Measurements from ENCODE around the gene LY6G5B. TPM values are rescaled to one million over a fixed set of nuclear protein-coding genes. Genes with fewer than 3 reads are reported as not detected.
"Not testable (repeated sequence)": the region's sequence is repeated elsewhere in the genome, so short reads cannot be mapped to it uniquely, and the experiment has no call there.

The LY6G5B gene
- total RNA-seq, 1 experiment from 2014 or later, result 3.6 TPM

DNA sequence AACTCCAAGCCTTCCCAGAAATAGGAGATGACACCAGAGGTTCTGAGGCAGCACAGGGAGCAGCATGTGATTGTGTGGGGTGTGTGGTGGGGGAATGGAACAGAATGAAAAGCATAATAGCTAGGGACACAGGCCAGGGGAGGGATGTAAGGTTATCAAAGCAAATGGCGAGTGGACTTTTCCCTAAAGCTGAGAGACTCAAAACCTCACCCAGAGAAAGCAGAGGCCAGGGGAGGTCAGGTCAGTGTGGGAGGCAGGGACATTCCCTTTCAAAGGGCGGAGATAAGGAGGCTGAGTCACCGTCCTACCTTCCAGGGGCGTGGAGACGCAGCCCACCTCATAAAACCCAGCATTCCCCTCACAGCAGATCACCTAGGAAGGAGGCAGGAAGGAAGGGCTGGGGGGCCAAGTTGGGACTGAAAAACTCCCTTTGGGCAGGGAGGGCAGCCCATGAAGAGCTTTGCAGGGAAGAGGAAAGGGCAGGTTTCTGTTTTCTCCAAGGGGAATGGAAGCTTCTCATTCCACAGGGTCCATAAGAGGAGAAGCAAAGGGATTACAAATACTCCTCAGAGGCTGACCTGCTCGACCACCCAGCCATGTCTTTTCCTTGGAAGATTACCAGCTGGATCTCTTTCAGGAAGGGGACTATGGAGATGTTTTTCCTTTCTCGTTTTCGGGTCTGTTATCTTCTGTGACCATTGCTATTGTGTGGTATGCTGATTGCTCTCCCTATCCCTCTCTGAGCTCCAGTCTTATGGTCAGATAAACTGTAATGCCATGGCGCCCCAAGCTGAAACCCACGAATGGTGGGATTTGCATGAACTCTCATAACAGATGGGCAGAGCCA, 20.7 kb downstream of the LY6G5B start:
- DNase-seq (ENCODE audit: low spot score), result peak; percentile 39

DNA sequence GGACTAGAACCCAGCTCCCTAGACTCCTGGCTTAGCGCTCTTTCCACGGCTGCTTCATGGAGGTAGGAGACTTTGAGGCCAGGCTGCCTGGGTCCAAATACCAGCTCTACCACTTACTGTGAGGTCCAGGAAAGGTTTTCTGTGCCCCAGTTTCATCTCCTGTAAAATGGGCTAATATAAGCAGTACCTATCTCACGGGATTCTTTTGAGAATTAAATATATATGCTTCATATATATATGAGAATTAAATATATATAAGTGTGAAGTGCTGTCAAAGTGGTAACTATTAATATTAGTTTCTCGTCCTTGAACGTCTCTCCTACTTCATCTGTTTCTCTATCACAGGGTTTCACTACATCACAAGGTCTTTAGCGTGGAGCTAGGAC, 21.3 kb downstream of the LY6G5B start:
- DNase-seq (ENCODE audit: low spot score), result no peak

DNA sequence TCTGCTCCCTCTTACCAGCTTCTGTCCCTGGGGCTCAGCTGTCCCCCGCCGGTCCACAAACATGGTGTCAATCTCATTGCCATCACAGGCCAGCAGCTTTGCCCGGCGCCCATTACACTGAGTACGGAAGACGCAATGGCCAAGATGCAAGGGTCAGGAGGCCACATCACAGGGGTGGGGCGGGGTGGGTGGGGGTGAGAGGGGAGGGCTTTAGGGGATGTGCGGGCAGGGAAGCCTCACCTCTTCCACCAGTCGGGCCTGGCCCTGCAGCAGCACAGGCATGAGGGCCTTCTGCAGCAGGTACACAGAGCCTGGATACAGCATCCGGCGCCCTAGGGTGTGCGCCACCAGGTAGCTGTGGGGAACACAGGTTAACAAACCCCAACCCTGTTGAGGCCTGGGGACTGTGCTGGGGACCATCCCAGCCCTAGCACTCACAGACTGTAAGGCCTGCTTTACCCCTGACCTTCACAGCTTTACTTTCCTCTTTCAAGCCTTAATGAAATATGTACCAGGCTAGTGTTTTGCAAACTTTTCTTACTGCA, 21.9 kb downstream of the LY6G5B start:
- no peak for DNase-seq (ENCODE audit: low spot score)

DNA sequence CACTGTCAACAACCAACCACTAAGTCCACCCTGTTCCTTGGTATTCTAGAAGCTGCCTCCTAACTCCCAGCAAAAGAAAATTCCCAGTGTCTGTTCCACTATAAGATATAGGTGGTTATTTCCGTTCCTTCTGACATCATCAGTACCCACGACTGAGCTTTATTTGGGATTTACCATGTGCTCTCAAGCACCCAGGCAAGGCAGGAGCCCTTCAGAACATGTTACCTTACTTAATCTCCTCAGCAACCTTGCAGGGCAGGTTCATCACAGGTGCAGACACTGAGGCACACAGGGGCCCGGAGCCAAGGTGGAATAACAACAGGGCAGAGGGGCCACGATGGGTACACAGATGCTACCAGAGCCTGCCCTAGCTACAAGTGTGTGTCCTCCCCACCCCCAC, 22.6 kb downstream of the LY6G5B start:
- no peak for DNase-seq (ENCODE audit: low spot score)

DNA sequence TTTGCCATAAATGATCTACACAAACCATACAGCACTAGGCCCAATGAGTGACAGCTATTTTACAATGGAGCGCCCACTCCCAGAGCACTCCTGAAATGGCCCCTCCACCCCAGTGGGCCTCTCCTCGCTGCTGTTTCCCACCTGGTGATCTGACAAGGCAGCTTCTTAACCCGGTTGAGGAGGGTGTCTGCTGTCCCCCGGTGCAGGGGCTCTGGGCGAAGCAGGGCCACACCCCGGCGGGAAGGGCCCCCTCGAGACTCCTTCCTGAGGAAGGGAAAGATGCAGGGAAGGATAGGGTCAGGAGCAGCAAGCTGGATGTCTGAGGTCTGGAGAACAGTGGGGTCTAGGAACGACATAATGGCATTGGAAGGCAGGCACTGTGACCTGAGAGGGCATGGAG, 23.1 kb downstream of the LY6G5B start:
- DNase-seq (ENCODE audit: low spot score), result no peak

DNA sequence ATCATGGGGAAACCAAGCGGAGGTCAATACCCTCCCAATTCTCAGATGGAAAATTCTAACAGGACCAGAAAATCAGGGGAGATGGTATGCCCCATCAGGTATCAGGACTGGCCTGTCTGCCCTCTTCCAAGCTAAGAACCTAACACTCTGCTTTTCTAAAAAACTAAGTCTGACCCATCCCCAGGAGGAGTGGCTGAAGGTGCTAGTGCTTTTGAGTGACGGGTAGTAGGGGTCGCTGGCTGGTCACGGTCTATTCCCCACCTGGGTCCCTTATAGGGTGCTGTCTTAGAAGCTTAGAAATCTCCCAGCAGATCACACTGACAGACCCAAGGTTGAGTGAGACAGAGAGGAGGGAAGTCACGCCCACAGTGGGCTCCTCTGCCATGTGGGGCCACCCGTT, 23.8 kb downstream of the LY6G5B start:
- no peak for DNase-seq (ENCODE audit: low spot score)

DNA sequence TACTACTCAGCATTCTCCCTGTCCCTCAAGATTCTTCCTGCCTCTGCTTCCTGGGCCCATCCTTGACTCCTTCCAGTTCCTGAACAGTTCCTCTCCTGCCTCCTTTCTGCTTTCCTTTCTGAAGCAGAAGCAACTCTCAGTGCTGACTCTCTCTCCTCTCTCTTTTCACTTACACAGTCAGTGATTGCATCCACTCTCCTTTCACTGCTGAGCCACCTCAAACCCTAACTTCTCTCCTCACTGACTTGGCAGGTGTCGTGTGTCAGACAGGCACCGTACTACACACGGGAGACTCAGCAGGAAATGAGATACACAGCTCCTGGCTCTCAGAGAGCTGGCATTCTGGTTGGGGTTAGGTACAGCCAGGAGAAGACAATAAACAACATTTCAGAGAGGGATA, 27.8 kb downstream of the LY6G5B start:
- DNase-seq (ENCODE audit: low spot score), result no peak

DNA sequence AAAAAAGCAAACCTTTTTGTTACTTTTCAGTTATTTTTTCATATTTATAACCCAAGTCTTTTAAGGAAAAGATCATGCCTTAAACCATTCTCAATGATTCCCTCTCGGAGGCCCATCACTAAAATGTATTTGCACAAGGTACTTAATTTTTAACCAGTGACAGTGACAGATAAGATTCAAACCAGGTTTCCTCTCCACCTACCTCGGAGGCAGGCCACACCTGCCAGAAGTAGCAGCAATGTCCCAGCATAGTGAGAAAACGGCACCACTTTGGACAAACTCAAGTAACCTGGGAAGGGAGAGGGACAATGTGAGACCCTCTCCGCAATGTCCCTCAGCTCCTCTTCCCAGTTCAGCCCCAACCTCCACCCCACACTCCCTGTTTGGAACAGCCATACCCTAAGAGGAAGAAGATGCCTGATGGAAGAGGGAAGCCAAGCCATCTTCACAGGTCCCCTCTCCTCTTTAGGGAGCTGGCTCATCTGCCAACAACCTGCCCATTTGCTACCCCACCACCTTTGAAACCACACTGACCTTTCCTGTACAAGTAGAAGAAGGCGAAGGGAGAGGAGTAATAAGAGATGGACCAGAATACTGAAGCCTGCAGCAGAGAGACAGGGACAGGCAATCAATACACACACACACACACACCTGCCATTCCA, 31.1 kb downstream of the LY6G5B start:
- DNase-seq (ENCODE audit: low spot score), result no peak

DNA sequence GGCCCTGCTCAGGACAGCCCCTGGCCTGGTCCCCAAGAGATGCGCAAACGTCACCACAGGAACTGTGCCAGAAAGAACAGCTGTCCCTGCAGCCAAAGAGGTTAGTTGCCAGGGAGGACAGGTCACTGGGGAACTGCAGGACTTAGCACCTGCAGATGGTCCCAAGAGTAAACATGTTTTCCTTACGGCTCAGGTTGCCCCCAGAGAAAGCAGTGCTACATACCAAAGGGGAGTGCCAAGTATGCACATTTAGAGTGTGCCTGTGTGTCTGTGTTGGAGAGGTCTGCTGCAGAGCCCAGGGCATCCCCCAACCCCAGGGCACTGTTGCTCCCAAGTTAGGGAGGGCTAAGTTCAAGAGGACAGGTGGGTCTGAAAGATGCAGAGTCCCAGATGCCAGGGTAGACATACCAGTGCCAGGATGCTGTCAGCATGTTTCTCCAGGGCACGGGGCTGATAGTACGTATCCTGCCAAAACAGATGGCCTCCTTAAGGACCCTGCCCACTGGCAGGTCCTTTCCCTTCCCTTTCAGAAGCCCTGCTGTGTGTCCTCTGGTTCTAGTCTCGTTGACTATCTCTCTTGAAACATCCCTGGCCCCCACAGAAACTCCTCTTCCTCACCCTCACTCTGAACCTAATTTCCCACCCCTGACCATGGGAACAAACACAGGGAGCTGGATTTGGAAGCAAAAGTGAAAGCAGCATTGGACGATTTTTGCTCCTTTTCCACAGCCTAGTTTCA, 32.1 kb downstream of the LY6G5B start:
- DNase-seq (ENCODE audit: low spot score), result no peak

DNA sequence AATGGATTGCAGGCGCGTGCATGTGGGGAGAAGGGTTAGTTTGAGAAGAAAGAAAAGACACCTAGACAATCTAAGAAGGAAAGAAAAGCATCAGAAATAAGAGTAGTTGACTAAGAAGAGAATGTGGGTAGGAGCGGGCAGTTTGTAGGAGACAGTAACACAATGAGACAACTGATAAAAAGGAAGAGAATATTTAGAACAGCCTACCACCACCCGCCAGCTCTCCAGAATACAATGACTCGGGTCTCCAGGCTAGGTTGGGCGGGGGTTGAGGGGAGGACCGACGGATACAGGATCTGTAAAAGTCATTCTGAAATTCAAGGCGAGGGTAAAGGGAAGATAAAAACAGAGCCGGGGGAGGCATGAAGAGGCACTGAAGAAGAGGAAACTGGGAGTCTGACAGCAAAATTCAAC, 32.6 kb downstream of the LY6G5B start:
- DNase-seq (ENCODE audit: low spot score), result no peak

DNA sequence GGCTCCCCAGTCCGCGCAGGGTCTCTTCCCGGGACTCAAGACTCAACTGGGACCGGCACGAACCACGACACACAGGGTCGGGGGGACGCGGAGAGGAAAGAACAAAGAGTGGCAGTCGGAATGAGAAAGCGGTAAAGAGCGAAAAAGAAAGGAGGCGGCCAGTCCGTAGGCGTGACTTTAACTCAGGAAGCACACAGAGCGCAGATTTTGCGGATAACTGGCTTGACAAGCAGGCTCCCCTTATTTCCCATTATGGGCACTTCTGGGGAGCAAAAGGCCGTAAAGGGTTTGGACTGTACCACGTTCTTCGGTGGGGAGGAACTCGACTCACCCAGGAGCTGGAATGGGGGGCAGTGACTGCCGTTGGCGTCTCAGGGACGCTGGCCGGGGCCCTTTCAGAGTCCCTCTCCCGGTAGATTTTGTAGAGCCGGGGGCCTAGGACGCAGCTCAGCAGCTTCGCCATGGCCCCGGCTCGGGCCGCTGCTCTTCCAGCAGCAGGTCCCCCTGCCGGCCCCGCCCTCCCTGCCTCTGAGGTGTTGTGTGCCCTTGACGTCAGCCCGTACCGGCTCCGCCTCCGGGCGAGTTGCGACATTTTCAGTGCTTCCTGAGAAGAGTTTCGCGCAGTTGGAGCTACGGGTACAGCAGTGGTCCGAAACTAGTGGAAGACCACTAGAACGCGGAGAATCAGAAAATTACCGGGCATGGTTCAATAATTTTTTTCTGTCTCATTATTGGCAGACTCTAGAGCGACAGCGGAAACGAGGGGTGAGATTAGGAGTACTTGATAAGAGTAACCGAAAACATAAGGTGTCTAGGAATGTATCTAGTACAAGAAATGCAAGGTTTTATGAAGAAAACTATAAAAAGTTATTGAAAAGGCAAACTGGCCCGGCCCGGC, 33.3 kb downstream of the LY6G5B start, which contains the start of gene ABHD16A:
TSS of gene ABHD16A (minus strand) at position 506 of the 898 bp plus-strand sequence. CDS start at position 463, 43 bp downstream.
- DNase-seq (ENCODE audit: low spot score), result peak; percentile 98

DNA sequence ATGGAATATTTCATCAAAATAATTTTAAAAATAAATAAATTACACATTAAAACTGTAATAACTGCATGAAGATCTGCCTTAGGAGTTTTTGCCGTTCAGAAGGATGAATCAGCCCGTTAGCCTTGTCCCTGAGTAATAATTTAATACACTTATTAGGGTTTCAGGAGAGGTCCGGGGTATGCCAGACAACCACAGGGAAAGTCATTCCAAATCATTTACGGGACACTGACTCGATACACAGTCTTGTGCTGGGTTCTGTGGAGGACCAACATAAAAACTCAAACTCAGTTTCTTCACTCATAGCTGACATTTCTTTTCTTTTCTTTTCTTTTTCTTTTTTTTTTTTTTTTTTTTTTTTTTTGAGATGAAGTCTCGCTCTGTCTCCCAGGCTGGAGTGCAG, 36.2 kb downstream of the LY6G5B start:
- no peak for DNase-seq (ENCODE audit: low spot score)

DNA sequence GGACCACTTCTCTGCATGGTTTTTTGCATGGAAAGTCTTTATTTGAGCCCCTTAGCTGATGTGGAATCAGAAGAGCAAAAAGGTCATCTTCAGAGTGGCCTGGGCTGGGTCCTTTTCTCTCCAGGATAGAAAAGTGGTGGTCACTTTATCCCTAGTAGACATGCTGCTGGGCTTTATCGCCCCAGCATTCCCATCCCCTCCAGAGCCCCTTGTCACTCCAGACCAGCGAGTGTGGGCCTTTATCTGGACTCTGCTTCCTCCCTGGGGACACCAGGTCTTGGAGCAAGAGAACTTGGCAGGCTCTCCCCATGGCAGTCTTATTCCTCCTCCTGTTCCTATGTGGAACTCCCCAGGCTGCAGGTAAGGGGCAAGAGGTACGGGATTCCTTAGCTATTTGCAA, 36.8 kb downstream of the LY6G5B start, which contains the start of gene LY6G6F:
TSS of gene LY6G6F (plus strand) at position 268 of the 400 bp plus-strand sequence. CDS start at position 309, 41 bp downstream.
- no peak for DNase-seq (ENCODE audit: low spot score)

DNA sequence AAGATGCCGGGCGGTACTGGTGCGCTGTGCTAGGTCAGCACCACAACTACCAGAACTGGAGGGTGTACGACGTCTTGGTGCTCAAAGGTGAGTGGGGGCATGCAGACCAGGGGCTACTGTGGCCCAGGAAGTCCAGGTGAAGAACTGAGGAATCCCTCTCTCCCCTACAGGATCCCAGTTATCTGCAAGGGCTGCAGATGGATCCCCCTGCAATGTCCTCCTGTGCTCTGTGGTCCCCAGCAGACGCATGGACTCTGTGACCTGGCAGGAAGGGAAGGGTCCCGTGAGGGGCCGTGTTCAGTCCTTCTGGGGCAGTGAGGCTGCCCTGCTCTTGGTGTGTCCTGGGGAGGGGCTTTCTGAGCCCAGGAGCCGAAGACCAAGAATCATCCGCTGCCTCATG, 37.9 kb downstream of the LY6G5B start:
- no peak for DNase-seq (ENCODE audit: low spot score)

DNA sequence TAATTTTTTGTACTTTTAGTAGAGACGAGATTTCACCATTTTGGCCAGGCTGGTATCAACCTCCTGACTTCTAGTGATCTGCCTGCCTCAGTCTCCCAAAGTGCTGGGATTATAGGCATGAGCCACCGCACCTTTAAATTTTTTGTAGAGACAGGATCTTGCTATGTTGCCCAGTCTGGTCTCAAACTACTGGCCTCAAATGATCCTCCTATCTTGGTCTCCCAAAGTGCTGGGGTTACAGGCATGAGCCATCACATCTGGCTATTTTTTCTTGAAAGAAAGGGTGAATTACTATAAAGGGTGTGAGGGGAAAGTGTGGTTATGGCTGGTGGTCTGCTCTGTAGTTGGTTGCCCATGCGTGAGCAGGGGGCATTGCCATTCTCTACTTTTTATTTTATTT, 38.4 kb downstream of the LY6G5B start:
- no peak for DNase-seq (ENCODE audit: low spot score)

DNA sequence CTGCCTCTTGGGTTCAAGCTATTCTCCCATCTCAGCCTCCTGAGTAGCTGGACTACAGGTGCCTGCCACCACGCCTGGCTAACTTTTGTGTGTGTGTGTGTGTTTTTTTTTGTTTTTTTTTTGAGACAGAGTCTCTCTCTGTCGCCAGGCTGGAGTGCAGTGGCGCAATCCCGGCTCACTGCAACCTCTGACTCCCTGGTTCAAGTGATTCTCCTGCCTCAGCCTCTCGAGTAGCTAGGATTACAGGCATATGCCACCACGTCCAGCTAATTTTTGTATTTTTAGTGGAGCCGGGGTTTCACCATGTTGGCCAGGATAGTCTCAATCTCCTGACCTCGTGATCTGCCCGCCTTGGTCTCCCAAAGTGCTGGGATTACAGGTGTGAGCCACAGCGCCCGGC, 39.4 kb downstream of the LY6G5B start:
- not testable (repeated sequence) for DNase-seq (ENCODE audit: low spot score)

DNA sequence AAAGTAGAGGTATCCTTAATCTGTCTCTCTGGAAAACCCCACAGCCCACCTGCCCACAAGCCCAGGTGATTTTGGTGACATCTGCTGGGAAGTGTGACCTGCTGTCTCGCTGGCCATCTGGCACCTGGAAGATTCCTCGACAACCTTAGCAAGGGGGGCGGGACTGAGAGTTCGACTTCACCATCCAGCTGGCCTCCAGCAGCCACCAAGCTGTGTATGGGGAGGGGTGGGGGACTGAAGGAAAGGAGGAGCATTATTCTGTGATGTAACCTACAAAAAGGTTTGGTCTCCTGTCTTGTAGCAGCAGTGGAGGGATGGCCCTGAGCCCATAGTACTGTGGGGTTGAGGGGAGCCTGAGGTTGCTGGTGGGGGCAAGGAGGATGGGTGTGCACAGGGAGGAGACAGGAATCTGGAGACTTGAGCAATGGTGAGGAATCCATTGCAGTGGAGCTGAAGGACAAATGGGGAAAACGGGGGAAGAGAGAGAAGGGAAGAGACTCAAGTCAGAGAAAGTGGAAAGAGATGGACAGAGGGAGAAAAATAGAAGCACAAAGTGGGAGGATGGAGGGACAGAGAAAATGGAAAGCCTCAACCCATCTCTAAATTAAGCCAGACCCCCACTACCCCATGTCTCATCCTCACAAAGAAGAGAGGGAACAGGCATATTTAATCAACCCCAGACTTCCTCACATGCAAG, 40.9 kb downstream of the LY6G5B start:
- no peak for DNase-seq (ENCODE audit: low spot score)

DNA sequence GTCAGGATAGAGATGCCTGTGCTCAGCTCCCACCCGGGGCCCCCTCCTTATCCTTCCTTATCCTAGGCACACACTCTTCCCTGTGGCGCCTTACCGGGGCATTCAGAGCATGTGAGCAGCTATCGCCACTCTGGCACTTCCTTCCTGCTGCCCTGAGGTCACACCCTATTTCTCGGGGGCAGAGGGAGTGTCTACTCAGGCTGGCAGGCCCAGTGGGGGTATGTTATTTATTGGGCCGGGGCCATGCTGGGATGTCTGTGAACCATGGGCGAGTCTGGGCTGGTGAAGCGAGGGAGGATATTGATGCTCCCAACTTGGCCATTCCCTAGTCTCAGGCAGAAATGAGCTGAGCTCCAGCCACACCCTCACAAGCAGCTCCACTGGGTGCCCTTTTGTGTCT, 41.5 kb downstream of the LY6G5B start:
- DNase-seq (ENCODE audit: low spot score), result no peak

DNA sequence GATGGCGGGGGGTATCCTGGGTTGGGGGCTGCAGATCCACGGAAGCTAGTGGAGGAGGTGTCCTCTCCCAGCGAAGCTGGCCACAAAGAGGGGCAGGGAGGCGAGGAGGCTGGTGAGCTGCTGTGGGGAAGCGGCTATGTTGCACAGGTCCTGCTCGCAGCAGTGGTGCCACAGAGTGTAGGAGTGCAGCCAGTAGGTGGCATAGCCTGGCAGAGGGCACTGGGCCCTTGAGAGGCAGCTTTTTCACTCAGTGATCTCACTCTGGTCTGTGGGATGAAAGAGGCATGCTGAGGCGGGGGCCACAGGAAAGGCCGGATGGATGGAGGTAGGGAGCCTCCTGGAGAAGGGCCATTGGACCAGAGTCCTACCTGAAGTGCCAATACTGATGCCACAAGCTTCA, 42.5 kb downstream of the LY6G5B start:
- DNase-seq (ENCODE audit: low spot score), result peak; percentile 53

DNA sequence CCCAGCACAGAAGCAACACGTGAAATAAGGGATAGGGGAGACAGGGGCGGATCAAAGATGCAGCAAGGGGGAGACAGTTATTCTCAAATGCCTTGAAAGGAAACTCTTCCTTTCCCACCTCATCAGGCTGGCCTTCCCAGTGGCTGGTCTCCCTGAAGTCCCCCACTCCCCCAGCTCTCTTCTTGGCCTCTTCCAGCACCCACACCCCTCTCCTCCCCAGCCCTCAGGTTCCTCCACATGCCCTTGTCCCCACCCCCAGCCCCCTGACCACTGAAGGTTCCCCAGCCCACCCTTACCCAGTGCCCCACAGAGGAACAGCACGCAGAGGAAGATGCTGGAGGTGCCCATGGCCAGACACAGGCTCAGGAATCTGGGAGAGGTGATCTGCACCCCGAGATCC, 43.7 kb downstream of the LY6G5B start:
- DNase-seq (ENCODE audit: low spot score), result no peak

Measured in HT-29 (cell line).